Bone marrow (tissue), 2 donors: ENCODE measurements around the gene CCDC81.
"Not testable (repeated sequence)": the region's sequence is repeated elsewhere in the genome, so short reads cannot be mapped to it uniquely, and the experiment has no call there.

Source experiments
- DNase-seq, 2 donors: peaks; one replicate each; lab custom pipeline; 2025; lab: John Stamatoyannopoulos, UW

CCDC81 gene

DNA sequence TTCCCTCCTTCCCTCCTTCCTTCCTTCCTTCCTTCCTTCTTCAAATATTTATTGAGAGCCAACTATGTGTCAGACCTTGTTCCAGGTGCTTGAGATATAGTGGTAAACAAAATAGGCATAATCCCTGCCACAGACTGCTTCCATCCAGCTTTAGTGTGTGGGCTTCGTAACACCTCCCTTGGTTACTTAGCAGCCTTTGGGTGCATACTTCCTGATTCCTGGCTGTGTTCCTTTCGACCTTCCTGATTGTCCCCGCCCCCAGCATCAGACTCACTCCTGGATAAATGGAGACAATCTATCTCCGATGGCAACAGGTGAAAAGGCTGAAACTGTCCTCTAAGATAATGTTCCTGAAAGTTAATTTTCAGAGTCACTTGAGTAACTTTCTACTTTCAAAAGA is 13.5 kb downstream of the CCDC81 start:
- no peak for DNase-seq

DNA sequence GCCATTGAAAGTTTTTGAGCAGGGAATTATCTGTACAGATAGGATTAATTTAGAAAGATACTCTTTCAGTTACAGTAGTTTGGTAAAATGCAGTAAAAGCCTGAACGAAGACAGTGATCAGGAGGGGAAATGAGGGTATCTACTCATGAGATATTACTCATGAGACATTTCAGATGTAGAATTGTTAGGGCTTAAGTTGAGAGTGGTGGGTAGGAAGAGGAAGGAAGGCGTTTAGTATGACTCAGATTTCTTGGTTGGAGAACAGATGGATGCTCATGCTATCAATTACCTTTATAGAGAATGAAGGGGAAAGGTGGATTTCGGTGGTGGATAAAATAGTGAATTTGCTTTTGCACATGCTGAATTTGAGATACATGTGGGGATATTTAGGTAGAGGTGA is 15.8 kb downstream of the CCDC81 start:
- DNase-seq: no peak

DNA sequence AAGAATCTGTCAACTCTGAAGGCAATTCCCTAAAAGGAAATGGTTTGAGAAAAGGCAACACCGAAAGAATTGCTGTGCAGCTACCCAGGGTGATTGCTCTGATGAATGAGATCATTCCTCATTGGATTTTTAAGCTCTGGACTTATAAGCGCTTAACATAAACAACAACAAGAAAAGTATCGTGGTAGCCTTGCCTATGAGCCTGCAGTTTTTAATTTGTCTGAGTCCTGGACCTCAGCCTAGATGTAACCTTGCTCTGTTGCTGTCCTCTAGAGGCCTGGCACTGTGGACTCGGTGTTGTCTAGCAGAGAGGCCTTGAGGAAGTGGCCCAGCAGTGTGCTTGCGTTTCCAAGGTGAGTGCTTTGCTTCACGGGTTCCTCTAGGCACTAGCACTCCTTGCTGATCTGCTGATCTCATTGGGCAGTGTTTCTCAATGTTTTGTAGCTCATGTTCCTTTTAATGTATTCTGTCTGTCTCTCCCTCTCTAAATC is 20.4 kb downstream of the CCDC81 start:
- DNase-seq: no peak

DNA sequence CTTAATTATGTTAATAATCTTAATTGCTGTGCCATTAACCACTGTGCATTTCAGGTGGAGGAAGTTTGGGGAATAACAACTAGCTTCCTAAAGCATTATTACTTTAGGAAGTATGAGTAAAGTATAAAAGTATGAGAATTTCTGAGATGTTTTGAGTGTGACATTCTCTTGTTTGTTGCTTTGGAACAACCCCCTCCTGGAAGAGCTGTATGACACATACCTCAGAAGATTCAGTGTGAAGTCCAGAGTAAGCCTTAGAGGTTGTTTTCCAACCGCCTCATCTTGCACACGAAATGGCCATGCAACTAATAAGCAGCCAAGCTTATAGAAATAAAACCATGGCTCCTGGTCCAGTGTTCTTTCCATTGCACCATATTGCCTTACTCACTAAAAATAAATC is 21.7 kb downstream of the CCDC81 start:
- no peak for DNase-seq

DNA sequence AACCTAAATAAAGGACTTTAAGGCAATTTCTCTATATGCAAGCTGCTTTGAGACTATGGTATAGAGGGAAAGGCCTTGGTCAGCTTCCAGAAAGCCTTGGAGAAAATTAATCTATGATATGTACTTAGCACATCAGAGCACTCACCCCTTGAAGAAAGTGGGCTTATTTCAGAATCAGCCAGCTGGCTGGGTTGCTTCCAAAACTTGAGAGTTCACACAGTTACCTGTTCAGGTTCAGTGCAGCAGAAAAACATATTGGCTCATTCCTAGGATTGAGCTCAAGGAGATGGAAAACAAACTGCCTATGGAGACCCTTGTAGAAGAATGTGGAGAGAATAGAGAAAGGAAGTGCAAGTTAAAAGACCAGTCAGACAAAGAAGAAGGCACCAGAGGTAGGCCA is 22.7 kb downstream of the CCDC81 start:
- no peak for DNase-seq

DNA sequence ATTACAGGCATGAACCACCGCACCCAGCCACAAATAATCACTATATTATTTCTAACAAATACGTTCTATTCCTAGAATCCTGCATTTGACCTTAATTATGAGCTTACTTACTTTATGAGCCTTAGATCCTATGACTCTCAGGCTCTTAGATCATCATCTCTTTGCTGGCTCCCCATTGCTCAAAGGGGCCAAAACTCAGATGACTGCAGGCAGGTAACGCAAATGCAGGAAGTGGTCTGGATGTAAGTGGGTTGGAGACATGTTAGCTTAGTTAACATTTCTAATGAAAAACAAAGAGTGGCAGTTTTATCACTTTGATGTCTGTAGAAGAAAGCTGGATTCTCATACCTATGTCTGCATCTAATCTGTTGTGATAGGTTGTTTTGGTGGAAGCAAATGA is 23.4 kb downstream of the CCDC81 start:
- DNase-seq: no peak

DNA sequence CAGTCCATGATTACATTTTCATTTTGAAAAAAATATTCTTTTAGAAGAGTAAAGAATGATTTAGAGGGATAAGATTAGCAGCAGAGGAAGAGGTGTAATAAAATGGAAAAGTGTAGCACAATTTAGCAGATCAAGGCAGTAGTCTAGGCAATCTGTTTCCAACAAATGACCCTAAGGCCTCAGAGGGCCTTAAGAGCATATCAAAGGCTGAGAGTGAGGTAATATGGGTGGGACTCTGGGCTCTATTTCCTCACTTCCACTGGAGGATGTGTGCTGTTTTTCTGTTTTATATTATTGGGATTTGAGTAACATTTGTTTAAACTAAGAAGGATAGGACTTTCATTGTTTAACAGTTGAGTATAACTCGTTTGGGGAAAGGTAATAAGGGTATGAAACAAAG is 28.8 kb downstream of the CCDC81 start:
- DNase-seq: no peak

DNA sequence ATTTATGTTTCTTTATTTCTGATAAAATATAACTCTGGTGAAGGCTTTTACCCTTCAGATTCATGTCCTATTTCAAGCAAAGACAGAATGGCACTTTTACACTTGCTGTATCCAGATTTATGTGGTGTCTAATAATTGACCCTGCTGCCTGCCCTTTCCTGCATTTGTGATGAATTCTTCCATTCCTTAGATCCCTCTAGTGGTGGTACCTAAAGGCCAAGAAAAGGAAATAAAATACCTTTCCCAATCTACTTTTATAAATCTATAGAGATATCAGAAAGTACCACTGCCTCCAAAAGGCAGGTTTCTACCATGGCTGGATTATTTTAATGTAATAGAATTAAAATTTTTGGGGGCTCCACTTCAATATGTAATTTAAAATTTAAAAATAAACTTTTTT is 34.2 kb downstream of the CCDC81 start:
- no peak for DNase-seq

DNA sequence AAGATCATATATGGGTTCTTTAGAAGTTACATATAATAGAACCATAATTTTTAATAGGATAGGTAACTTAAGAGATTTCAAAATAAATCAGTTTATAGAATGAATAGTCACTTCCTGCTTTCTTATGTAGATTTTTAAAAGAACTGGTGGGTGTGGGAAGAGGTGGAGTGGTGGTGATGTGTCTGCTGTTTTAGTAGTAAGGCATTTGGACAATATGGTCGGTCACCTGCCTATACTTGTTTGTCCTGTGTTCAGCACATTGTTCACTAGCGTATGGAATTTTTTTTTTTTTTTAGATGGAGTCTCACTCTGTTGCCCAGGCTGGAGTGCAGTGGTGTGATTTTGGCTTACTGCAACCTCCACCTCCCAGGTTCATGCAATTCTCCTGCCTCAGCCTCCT is 39.3 kb downstream of the CCDC81 start:
- DNase-seq: no peak

DNA sequence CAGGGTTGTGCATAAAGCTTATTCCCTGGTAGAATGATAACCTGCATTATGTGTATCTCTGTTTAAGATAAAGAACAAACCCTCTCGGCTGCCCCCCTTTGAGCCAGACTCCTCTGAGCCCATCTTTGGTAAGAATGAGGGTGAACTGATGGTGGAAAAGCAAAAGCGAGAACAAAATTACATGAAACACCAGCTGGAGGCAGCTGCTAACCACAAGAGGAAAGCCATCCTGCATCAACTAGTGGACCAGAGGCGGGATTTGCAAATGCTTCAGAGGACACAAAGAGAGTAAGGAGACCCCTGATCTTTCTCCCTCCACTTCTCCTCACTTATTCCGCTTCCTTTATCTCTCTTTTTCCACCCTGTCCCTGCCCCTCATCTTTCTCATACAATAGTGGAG is 40.3 kb downstream of the CCDC81 start:
- no peak for DNase-seq

DNA sequence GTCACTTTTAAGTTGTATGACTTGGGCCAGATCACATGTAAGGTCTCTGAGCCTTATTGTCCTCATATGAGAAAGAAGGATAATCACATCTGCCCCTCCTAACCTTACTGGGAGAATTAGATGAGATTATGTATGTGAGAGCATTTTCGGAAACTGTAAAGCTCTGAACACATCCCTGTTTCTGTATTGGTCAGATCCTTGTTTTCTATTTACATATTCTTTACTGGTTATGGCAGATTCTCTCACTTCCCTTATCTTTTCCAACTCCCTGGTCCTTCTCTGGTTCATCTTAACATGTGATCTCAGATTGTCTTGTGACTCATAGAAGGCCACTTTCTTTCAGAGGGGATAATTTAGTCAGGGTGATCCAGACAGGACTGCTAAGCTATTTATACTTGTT is 41.8 kb downstream of the CCDC81 start:
- no peak for DNase-seq

DNA sequence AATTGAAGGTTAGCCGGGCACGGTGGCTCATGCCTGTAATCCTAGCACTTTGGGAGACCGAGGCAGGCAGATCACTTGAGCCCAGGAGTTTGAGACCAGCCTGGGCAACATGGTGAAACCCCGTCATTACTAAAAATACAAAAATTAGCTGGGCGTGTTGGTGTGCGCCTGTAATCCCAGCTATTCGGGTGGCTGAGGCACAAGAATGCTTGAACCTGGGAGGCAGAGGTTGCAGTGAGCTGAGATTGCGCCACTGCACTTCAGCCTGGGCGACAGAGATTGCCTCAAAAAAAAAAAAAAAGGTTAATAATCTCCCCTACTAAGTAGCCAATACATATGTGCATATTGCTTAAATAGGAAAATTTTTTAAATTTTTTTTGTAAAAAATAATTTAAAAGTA is 42.3 kb downstream of the CCDC81 start:
- not testable (repeated sequence) for DNase-seq

DNA sequence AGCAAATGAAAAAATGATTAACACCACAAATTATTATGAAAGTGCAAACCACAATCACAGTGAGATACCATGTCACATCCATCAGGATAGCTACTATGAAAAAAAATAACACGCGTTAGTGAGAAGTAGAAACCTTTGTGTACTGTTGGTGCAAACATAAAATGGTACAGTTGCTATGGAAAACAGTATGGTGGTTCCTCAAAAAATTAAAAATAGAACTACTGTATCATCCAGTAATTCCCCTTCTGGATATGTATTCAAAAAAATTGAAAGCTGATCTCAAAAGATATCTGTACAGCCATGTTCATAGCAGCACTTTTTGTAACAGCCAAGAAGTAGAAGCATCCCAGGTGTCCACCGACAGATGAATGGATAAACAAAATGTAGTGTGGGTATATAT is 43.4 kb downstream of the CCDC81 start:
- no peak for DNase-seq

DNA sequence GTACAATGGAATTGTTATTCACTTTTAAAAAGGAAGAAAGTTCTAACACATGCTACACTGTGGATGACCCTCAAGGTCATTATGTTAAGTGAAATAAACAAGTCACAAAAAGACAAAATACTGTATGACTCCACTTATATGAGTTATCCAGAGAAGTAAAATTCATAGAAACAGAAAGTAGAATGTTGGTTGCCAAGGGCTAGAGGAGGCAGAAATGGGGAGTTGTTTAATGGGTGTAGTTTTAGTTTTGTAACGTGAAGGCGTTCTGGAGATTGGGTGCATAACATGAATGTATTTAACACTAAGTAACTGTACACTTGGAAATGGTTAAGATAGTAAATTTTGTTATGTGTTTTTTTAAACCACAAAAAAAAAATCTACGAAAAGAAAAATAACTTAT is 43.8 kb downstream of the CCDC81 start:
- no peak for DNase-seq

DNA sequence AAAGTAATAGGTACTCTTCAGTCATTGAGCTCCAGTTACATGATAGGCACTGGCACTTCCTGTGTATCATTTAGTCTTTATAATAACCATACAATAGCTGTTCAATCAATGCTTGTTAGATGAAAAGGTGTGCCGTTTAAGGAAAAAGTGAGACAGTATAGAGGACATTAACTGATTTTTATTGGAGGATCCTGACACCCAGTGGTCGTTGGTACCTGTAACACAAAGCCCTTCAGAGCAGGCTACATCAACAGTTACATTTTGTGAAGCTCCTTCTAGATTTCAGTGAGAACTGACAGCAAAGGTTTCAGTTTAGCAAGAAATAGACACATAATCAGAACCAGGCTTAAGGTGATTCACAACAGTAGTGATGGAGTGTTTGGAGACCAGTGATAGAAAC is 44.2 kb downstream of the CCDC81 start:
- no peak for DNase-seq

DNA sequence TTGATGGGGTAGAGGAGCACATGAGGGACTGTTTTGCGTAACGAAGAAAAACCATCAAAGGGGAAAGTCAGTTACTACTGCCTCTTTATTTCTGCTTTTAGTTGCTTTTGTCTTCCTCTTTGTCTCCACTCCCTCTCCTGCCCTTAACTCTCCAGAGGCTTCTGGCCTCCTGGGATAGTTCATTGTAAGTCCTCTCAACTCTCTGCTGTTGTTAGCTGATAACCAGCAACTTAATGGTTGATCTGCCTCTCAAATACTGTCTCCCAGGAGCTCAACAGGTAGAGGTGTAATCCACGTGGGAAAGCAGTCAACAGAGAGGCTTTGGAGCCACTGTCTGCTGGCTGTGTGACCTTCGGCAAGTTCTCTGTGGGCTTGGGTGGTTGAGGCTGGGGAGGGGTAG is 47.3 kb downstream of the CCDC81 start:
- no peak for DNase-seq

DNA sequence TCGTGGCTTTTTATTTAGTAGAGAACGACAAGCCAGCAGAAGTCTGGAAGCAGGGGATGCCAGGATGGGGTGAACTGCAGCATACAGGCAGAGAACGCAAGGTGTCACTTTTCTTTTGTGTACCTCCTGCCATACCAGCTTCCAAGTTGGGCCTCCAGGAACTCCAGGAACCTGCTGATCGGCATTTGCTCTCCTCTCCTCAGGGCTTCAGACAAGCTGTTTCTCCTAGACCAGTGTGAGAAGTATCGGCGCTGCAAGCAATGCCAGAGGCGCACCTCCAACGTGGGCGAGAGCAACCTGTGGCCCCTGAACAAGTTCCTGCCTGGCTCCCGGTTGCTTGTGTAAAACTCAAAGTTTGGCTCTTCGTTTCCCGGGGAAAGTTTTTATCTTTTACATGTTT is 47.7 kb downstream of the CCDC81 start:
- no peak for DNase-seq

DNA sequence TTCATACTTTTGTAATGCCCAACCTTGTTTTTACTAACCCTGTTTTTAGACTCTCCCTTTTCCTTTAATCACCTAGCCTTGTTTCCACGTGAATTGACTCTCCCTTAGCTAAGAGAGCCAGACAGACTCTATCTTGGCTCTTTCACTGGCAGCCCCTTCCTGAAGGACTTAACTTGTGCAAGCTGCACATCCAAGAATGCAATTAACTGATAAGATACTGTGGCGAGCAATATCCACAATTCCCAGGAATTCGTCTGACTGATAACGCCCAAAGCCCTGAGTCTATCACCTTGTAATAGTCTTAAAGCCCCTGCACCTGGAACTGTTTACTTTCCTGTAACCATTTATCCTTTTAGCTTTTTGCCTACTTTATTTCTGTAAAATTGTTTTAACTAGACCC is 48.8 kb downstream of the CCDC81 start:
- DNase-seq: not testable (repeated sequence)

DNA sequence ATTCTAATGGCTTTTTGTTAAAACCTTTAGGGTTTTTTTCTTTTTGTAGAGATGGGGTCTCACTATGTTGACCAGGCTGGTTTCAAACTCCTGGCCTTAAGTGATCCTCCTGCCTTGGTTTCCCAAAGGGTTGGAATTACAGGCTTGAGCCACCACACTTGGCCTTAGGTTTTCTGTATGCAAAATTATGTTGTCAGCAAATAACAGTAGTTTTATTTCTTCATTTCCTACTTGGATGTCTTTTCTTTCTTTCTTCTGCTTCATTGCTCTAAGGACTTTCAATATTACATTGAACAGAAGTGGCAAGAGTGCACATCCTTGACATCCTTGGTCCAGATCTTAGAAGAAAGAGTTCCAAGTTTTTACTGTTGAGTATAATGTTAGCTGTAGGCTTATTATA is 52.8 kb downstream of the CCDC81 start:
- DNase-seq: no peak

DNA sequence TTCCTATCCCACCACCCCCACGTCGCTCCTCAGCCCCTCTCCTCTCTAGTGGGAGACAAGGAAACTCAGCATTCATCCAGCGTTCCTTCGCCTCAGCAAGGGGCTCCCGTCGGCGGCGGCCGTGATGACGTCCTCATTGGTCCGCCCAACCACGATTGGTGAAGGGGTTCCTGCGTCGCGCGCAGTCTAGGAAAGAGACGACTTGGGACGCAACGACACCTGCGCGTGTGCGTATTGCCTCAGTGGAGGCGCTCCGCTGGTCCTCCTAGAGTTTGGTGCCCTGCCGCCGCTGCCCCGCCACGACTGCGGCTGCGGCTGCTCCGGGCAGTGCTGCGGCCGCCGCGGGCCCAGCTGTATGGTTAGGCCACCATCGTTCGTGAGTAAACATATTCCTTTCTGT is 56.6 kb downstream of the CCDC81 start:
- no peak for DNase-seq

DNA sequence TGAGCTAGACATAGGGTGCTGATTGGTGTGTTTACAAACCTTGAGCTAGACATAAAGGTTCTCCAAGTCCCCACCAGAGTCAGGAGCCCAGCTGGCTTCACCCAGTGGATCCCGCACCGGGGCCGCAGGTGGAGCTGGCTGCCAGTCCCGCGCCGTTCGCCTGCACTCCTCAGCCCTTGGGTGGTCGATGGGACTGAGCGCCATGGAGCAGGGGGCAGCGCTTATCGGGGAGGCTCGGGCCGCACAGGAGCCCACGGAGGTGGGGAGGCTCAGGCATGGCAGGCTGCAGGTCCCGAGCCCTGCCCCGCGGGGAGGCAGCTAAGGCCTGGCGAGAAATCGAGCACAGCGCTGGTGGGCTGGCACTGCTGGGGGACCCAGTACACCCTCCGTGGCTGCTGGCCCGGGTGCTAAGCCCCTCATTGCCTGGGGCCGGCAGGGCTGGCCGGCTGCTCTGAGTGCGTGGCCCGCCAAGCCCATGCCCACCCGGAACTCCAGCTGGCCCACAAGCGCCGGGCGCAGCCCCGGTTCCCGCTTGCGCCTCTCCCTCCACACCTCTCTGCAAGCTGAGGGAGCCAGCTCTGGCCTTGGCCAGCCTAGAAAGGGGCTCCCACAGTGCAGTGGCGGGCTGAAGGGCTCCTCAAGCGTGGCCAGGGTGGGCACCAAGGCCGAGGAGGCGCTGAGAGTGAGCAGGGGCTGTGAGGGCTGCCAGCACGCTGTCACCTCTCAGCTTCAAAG is 58.8 kb downstream of the CCDC81 start:
- not testable (repeated sequence) for DNase-seq

DNA sequence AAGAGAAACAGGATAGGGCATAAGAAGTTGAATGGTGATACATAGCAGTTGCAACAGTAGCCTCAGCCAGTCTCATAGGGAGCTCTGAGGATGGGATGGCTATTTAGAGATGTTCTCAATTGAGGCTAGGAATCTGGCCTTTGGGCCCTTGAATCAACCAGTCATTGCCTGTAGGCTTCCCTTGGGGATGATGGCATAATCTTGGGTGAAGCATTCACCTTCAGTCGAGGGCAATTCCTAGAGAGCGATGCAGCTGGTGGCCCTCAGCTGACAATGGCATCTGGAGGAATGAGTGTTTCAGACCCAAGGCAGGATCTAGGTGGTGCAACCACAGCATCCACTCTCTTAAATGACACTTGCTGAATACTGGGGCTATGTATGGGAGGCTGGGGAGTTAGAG is 61.0 kb downstream of the CCDC81 start:
- DNase-seq: no peak

DNA sequence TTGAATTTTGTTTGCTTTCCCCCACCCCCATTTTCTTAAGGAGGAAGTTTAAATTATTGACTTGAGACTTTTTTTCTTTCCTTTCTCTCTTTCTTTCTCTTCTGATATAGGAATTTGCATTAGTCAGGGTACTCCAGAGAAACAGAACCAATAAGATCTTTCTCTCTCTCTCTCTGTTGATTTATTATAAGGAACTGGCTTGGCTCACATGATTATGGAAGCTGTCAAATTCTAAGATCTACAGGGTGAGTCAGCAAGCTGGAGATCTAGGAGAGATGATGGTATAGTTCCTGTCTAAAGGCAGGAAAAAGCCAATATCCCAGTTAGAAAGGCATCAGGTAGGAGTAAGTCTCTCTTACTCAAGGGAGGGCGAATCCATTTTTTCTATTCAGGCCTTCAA is 64.0 kb downstream of the CCDC81 start:
- no peak for DNase-seq

DNA sequence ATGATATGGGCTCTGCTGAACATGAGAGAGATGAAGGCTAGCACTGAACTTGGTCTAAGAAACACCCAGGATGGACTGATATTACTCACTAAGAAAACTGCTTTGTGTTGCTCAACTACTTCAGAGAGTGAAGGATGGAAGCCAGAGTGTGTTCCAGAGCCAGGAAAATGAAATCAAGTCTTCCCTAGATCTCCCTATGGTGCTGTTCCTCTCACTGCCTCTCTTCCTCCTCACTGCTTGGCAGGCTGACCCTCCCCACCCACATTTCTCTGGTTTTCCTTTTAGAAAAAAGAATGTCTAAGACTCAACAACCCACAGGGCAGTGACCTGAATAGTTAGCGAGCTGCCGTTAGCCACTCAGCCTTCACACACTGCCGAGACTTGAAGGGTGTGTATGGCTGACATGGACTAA is 65.6 kb downstream of the CCDC81 start:
- no peak for DNase-seq
